Measurements from ENCODE around the gene SMIM3.
A peak's percentile ranks its signal among the peaks of the same experiment; 100 is the strongest.
"Not testable (repeated sequence)": the region's sequence is repeated elsewhere in the genome, so short reads cannot be mapped to it uniquely, and the experiment has no call there.

The SMIM3 gene

GRCh38 chr5:150765799-150766169 lies 12.8 kb upstream of the SMIM3 start:
- DNase-seq, result peak; percentile 59

GRCh38 chr5:150766251-150766650 lies 12.3 kb upstream of the SMIM3 start:
- peak; percentile 81 for DNase-seq

DNA sequence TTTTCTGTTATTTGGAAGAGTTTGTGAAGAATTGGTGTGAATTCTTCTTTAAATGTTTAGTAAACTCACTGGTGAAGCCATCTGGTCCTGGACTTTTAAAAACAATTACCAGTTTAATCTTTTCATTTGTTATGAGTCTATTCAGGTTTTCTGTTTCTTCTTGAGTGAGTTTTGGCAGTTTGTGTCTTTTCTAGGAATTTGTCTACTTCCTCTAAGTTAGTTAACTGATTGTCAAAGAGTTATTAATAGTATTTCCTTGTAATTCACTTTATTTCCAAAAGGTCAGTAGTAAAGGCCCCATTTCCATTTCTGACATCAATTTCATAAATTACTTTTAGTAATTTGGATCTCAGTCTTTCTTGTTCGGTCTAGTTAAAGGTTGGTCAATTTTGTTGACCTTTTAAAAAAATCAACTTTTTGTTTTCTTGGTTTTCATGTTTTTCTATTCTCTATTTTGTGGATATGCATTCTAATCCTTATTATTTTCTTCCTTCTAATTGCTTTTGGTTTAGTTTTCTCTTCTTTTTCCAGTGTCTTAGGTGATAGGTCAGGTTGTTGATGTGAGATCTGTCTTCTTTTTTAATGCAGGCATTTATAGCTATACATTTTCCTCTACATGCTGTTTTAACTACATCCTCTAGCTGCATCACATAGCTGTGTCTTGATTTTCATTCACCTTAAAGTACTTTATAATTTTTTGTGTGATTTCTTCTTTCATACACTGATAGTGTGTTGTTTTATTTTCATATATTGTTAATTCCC lies 7.3 kb upstream of the SMIM3 start:
- peak; percentile 66 for DNase-seq

DNA sequence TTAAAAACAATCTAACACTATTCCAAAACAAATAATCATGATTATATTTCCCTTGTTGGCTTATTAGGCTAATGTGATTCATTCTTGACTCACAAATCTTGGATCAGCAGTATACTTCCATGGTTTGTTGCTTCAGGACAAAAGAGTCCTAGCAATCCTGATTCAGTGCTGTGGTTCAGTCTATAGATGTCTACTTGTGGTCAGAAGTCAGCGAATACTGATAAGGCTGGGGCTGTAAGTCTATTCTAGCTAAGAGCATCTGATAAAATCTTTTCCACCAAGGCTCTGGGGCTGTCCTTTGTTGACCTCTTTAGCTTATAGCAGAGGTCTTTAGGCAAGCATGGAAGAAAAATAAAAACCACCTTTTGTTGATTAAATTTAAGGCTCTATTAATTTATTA lies 4.4 kb upstream of the SMIM3 start:
- peak; percentile 90 for DNase-seq

- no peak for DNase-seq
Measured at GRCh38 chr5:150777685-150778084, 872 bp upstream of the SMIM3 start.

GRCh38 chr5:150778088-150778516 lies 455 bp upstream of the SMIM3 start:
- no peak for DNase-seq

GRCh38 chr5:150779397-150780186 lies 1.0 kb downstream of the SMIM3 start:
- DNase-seq, result peak; percentile 72

DNA sequence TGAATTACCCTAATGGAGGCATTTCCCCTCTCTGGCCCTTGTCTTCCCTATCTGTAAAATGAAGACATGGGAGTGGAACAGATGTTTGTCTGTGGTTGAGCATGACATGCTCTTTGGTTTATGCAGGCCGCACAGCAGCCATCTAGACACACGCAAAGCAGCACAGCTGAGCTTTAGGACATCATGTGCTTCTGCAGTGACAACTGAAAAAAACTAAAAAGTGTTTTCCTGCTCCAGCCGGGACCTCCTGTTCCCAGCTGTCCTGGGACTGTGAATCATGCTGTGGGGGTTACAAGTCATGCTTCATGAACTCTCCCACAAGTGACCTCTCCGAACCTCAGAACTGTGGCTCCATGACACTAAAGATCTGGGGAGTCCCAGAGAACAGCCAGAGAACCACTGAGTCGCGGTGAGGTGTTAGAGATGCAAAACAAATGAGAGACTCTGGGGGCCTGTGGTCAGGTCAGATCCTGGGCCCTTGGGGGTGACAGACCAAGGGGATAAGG lies 1.7 kb downstream of the SMIM3 start:
- peak; percentile 88 for DNase-seq

DNA sequence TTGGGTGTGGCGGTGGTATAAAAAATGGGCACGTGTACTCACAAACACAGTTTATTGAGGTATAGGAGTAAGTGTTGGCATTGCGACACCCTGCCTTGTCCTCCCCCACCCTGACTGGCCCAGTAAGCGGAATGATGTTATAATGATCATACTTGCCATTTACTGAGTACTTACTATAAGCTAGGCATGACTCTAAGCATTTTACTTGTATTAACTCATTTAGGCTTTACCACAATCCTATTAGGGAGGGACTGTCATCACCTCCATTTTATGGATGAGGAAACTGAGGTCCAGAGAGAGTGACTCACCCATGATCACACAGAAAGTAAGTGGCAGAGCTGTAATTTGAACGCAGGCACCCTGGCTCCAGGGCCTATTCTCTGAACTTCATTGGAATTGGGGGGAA lies 2.3 kb downstream of the SMIM3 start:
- no peak for DNase-seq

- DNase-seq, result no peak
Measured at GRCh38 chr5:150781706-150782614, 3.4 kb downstream of the SMIM3 start.

- DNase-seq, result no peak
Measured at GRCh38 chr5:150782850-150783249, 4.3 kb downstream of the SMIM3 start.

GRCh38 chr5:150783422-150783928 lies 4.9 kb downstream of the SMIM3 start:
- DNase-seq, result peak; percentile 94

- no peak for DNase-seq
Measured at GRCh38 chr5:150785950-150786349, 7.4 kb downstream of the SMIM3 start.

DNA sequence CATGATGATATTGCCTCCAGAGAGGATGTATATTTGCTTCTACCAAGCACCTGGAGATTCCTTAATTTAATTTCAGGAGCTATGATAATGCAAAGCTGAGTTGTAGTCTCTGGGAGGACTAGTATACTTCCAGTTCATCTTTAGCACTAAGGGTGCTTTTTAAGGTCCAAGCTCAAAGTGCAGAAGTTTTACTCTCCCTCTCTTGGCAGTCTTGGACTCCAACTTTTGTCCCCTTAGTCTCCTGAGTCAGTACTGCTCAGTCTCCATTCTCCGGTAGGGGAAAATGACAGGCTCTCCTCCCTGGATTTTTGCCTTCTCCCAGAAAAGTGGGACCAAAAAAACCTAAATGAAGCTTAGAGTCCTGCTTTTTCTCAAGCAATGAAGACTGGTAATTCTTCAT lies 8.3 kb downstream of the SMIM3 start:
- no peak for DNase-seq

DNA sequence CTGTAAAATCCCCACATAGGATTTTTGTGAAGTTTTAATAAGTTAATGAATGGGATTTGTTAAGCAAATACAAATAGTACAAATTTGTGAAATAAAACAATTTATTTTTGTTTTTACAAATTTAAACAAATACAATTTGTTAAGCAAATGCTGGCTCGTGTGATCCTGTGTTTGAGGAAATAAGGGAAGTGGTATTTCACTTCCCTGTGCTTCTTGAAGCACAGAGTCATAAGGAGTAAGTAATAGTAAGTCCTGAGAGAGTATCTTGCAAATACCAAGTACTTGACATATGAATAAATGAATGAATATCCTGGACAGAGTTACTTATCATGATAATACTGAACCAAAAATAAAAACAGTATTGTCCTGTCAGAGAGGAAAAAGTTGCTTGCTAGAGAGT lies 9.1 kb downstream of the SMIM3 start:
- DNase-seq, result peak; percentile 49

- no peak for DNase-seq
Measured at GRCh38 chr5:150788977-150789376, 10.4 kb downstream of the SMIM3 start.

DNA sequence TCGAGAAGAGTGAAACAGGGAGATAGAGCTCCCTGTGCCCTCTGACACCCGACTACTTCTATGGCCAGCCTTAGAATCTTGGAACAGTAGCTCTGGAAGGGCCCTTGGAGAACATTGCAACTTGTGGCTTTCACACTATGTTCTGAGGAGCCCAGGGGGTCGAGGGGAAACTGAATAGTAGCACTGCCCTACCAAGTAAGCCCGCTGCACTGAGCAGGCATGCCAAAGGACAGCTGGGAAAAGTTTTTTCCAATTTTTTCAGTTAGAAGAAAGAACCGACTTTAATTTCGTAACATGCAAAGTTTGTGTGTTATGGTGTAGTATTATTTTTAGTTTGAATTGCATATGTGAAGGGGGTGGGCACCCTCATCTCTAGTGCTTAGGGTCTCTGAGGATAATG lies 10.9 kb downstream of the SMIM3 start:
- no peak for DNase-seq

DNA sequence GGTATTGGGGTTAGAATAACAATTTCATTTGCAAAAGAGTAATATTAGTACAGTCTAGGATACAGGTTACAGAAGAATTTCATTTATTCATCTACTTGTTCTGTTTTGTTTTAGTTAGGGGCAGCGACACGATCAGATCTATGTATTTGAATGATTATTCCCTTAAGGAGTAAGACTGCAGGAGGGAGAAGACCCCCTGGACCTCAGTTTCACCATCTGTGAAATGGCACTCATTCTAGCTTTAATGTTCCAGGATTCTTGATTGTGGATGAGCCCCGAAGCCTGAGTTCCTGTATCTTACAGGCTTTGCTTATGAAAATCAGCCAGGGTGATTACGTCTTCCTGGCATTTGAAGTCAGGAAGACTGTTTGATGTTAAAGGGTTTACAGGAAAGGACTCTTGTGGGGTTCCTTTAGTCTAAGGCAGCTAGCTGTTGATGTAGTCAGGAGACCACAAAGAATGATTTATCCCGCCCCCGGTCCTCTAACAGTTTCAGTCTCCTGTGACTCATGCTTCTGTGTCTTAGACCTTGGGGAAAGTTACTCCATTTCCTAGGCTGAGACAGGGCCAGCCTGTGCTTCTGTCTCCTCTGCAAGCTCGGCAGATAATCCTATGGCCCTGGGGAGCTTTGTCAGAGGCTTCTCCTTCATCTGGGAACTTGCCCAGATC lies 11.5 kb downstream of the SMIM3 start:
- DNase-seq, result peak; percentile 88

DNA sequence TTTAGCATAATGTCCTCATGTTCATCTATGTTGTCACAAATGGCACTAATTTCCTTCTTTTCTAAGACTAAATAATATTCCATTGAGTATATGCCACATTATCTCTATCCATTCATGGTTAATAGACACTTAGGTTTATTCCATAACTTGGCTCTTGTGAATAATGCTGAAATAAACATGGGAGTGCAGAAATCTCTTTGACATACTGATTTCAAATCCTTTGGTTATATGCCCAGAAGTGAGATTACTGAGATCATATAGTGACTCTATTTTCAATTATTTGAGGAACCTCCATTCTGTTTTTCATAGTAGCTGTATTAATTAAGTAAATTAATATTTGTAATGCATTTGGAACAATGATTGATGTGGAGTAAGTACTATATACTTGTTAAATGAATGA lies 13.0 kb downstream of the SMIM3 start:
- no peak for DNase-seq

- DNase-seq, result not testable (repeated sequence)
Measured at GRCh38 chr5:150793423-150793888, 14.9 kb downstream of the SMIM3 start.

DNA sequence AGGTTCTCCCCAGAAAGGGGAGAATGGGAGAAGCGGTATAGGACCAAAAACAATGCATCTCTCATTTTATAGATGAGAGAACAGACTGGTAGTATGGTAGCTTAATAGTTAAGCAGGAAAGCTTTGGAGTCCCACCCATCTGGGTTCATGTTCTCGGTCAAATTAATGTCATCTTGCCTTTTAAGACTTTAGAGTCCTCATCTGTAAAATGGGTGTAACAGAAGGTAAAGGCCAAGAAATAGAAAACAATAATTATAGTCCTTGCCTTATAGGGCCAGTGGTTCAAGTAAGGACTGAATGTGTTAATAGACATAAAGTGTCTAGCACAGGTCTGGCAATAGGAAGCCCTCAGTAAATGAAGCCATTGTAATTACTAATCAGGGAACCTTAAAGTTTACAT lies 16.4 kb downstream of the SMIM3 start:
- DNase-seq, result no peak

- DNase-seq, result no peak
Measured at GRCh38 chr5:150797384-150797783, 18.8 kb downstream of the SMIM3 start.
